Erythroblast (primary cell): ENCODE results near the gene VANGL2.

Experiments used
- DNase-seq, 2 experiments: peaks; one replicate each; lab custom pipeline; 2025; lab: John Stamatoyannopoulos, UW
- GATA1 ChIP-seq: IDR thresholded peaks from 2 replicates; pipeline ENCODE4 v1.6.1; 2011; ENCODE audit warnings: low read depth, mild to moderate bottlenecking, control low read depth, low read length, moderate library complexity
- POLR2A ChIP-seq: IDR thresholded peaks from 2 replicates; pipeline ENCODE4 v1.6.1; 2011; ENCODE audit warnings: mild to moderate bottlenecking, low read length

Gene VANGL2

DNA sequence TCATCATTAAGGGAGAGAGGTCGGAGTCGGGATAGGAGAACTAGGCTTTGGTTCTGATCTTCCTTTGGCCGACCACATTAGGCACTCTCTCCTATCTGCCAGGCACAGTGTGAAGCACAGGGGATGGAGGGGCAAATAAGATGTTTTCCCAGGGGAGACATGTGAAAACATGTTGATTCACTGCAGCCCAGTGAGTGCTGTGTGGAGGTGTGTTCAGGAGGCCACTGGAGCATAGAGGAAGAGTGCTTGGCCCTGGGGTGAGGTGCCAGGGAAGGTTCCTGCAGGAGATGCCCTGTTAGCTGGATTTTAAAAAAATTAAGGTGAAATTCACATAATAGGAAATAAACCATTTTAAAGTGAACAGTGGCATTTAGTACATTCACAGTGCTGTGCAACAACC, 3.7 kb downstream of the VANGL2 start:
- TF ChIP-seq GATA1 (no peak), POLR2A (no peak)
- no peak for DNase-seq

DNA sequence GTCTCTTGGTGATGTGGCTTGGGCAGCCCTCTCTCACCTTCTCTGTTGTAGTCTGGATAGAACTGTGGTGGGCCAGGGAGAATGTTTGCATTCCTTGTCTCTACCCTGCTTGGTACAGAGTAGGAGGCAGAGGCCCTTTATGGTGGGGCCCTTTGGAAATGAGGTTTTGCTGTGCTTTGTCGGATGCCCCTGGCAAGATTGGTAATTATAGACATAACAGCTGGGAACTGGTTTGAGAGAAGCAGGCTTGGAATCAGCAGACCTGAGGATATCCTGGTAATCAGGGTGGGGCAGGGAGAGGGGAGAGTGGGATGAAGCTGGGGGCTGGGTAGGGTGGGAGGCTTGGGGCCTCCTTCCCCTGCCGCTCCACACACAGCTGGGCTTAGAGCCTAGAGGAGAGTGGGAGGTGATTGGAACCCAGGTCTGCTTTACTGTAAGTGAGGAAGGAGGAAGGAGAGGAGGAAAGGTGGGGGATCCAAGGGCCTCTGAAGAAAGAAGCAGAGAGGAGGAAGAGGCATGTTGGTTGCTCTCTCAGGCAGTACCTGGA, 5.0 kb downstream of the VANGL2 start:
- no peak for TF ChIP-seq POLR2A
- TF ChIP-seq GATA1: no peak
- no peak for DNase-seq

DNA sequence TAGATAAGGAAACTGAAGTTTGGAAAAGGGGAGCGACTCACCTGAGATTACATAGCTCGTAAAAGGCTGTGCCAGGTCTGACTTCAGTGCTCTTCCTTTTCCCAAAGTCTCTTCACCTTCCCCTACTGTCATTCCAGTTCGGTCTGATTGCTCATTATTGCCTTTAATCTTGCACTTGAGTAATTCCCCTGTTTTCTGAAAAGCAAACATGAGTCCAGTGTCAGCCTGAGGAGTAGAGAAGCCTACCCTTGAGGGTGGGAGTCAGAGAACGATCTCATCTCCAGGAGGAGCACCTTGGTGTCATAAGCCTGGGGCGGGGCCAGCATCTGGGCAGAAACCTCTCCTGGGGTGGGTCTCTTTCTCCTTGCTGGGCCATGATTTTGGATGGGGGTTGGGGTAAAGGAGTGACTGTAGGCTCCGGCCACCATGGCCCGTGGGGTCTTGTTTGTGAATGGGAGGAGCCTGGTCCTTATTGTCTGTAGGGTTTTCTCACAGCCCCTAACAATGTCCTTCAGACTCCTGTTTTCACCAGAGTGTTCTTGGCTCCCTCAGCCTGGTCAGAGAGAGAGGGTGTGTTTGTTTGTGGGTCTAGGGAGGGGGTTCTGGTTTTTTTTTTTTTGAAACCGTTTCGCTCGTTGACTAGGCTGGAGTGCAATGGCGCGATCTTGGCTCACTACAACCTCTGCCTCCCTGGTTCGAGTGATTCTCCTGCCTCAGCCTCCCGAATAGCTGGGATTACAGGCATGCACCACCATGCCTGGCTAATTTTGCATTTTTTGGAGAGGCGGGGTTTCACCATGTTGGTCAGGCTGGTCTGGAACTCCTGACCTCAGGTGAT, 6.0 kb downstream of the VANGL2 start:
- TF ChIP-seq GATA1 (no peak), POLR2A (no peak)
- DNase-seq: no peak

DNA sequence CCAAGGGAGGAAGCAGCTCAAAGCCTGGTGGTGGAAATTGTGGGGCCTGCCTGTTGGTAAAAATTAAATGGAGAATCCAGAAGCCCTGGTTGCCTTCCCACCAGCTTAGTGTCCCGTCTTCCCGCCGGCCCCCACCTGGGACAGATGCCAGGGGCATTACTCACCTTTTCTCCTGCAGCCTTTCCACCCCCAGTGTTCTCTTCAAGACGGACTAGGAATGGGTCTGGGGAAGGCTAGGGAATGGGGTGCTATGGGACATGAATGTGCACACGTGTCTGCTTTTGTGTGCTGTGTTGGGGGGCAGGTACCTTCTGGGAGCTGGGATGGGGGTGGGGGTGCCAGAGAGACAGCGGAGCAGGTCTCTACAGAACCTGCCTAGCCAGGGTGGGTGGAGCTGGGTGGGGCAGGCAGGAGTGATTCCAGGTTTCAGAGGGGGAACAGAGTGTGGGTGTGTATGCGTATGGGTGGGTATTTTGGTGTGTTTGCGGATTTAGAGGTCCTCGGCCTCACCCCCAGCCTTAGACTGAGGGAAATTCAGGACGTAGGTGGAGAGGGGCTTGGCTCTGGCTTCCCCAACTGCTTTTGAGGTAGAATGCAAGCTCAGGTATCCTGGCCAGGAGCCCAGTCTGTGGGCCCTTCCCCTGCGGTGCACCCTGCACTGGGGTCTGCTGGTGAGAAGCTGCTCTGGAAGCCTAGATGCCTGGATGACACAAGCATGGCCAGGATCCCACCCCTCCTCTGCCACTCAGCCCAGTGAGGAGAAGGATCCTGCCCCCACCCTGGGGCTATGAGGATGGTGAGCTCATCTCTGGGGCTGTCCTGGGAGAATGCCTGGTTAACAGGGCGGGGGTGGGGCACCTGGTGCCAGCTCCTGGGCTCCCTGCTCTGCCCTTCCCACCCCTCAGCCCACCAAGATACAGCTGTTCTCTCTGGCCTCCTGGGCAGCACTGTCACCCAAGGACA, 7.8 kb downstream of the VANGL2 start:
- no peak for TF ChIP-seq POLR2A
- DNase-seq: no peak

DNA sequence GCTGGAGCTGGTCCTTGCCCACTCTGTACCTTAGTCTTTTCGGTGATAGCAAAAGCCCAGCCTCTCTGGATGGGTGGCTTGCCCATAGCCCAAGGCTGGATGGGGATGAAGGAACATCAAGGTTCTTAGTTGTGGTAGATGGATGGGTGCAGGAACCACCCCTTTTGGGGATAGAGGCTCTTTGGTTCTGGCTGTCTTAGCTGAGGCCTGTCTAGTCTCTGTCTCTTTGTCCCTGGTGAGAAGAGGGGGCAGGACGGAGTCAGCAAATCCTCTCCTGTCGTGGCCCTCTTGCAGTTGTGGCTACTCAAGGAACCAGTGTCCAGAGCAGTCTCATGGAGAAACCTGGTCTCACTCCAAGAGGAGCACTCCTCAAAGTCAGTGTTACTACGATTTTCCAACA, 8.5 kb downstream of the VANGL2 start:
- DNase-seq: no peak
- no peak for TF ChIP-seq GATA1
- TF ChIP-seq POLR2A: no peak

DNA sequence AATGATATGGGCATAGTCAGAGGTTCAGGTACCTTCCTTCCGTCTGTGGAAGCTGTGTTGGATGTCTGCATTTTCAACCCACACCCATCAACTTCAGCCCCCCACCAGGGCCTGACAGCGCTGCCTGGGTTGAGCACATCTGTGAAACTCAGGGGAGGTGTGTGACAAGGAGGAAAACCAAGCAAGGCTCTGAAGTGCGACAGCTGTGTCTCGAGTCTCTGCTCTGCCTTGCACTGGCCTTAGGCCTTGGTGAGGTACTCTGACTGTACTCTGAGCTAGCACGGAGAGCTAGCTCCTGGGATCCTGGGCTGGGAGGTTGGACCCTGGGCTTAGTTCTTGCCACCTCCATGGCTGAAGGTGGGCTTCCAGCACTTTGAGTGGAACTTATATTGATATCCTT, 9.1 kb downstream of the VANGL2 start:
- TF ChIP-seq GATA1: no peak
- no peak for TF ChIP-seq POLR2A

DNA sequence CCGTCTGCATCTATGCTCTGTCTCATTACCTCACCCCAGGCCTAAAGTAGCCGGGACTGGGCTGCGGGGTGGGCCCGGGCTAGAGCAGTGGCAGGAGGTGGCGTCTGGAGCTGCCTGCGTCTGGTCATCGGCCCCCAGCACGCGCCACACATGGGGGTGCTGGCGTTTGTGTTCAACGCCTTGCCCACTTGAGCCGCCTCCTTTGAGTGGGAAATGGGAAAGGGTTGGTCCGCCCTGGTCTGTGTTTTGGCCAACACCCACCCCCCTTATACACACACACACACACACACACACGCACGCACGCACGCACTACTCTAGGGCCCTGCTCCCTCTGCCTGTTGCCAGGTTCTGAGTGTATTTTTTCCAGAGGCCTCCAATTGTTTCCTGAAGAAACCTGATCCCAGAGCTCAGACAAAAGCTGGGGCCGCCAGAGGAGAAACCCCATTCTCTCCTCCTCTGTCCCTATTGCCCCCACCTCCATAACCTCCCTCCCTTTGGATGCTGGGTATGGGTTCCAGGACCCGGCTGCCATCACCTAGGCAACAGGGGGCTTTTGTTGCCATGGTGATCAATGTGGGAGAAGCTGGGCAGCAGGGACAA, 10.1 kb downstream of the VANGL2 start:
- DNase-seq: no peak
- TF ChIP-seq GATA1 (no peak), POLR2A (no peak)

More for the DNA sequence above, 9.1 kb downstream of the VANGL2 start:
- DNase-seq: no peak

DNA sequence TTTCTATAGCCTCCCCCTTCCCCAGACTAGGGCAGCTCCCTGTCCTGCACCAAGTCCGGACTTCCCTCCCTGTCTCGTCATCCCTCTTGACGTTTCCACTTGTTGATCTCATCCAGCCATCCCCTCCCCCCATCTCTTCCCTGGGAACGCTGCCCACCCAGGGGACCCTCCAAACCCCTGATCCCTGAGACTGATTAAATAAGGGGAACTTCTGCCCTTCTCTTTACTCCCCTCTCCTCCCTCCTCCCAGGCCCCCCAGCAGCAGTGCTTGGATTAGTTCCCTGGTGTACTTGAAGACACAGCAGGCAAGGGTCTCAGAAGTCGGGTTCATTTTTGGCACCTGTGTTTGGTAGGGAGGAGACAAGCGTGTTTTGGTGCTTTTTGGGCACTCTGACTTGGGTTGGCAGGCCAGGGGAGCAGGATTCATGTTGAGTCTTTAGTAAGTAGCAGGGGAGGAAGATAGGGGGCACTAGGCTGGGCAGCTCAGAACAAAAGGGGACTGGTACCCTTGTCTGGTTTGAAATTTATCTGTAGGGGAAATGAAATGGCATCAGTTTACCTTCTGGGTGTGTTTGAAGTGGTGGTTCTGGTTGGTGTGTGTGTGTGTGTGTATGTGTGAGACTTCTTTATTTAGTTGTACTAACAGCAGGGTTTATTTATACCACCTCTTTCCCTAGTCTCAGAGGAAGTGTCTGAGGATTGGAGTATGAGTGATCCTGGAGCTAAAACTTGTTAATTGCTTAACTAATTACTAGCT, 11.1 kb downstream of the VANGL2 start:
- TF ChIP-seq GATA1: no peak
- TF ChIP-seq POLR2A: no peak
- DNase-seq: no peak

DNA sequence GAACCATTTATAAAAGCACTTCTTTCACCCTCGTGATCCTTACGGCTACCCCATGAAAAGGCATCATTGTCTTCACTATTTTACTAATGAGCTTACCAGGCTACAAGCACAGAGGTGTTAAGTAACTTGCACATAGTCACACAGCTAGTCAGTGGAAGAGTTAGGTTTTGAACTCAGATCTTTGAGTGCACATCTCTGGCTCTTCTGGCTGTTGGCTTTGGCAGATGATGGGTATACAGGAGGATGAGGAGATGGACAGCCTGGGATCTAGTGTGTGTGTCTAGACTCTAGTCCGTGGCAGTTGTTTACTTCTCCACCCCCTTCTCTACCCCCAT, 11.6 kb downstream of the VANGL2 start:
- DNase-seq: no peak
- TF ChIP-seq GATA1: no peak
- no peak for TF ChIP-seq POLR2A

DNA sequence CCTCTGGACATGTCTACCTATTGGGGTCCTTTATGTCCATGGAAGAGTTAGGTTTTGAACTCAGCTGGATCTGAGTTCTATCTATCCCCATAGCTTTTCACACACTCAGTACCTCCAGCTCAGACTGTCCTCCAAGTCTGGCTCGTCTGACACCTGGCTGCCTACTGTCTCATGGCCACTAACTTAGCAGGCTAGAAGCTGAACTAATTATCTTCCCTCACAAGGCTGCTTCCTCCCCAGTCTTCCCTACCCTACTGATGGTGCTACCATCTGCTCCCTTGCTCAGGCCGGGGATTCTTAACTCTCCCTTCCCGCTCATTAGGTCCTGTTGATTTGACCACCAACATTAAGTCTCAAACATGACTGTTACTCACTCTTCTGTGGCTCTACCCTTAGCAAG, 13.4 kb downstream of the VANGL2 start:
- DNase-seq: no peak
- TF ChIP-seq POLR2A: no peak
- TF ChIP-seq GATA1: no peak

DNA sequence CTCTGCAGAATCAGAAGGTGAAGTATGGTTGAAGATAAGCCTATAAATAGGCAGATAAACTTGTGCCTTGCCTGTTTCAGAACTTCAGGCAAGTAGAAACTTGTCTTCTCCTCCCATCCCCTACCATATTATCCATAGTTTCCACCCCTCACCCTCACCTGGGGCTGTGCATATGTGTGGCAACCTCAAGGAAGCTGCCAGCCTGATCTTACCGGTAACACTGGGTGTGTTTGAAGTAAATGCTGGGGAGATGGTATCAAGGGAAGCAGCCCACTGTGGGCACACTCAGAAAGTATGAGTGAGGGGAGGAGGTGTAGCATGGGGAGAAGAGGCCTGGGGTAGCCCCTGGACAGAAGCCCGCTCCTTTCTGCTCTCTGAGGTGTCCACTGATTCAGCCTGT, 14.5 kb downstream of the VANGL2 start:
- no peak for DNase-seq
- TF ChIP-seq GATA1: no peak
- no peak for TF ChIP-seq POLR2A

DNA sequence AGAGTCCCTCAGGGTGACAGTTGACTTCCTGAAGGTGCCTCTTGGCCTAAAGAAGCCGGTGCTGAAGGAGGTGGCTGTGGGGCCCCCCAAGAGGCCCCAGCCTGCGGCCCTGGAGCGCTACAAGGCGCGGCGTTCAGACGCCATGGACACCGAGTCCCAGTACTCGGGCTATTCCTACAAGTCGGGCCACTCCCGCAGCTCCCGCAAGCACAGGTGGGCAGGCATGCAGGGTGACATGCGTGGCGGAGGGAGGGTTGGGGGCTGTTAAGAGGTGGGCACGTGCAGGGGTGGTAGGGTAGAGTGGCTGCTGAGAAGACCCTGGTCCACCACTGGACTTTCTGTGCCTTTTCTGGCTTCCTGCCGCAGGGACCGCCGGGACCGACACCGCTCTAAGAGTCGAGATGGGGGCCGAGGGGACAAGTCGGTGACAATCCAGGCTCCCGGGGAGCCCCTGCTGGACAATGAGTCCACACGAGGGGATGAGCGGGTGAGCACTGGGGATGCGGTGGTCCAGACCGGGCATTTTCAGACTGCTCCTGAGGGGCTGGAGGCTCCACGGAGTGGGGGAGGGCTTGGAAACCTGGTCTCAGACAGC, 15.4 kb downstream of the VANGL2 start:
- no peak for TF ChIP-seq GATA1
- TF ChIP-seq POLR2A: no peak
- DNase-seq: no peak
